ENCODE measurements around the gene TBX21.
"Not testable (repeated sequence)": the region's sequence is repeated elsewhere in the genome, so short reads cannot be mapped to it uniquely, and the experiment has no call there.

TBX21 gene

GRCh38 chr17:47733674-47734410 is 806 bp downstream of the TBX21 start:
- peak in 1 of 2 donors; percentile 28 for DNase-seq

GRCh38 chr17:47735139-47735464 is 2.1 kb downstream of the TBX21 start:
- DNase-seq, result no peak

- no peak for DNase-seq
These were observed 2.5 kb downstream of the TBX21 start for GRCh38 chr17:47735536-47736011.

GRCh38 chr17:47736501-47737495 is 3.8 kb downstream of the TBX21 start:
- peak; percentile 12 to 29 for DNase-seq

- no peak for DNase-seq
These were observed 5.1 kb downstream of the TBX21 start for GRCh38 chr17:47738178-47738577.

GRCh38 chr17:47739150-47739549 is 6.1 kb downstream of the TBX21 start:
- DNase-seq, result no peak

- not testable (repeated sequence) for DNase-seq
These were observed 6.9 kb downstream of the TBX21 start for GRCh38 chr17:47739945-47740344.

- no peak for DNase-seq
These were observed 8.2 kb downstream of the TBX21 start for GRCh38 chr17:47741109-47741792.

- no peak for DNase-seq
These were observed 8.7 kb downstream of the TBX21 start for GRCh38 chr17:47741793-47742145.

GRCh38 chr17:47742319-47743181 is 9.5 kb downstream of the TBX21 start:
- DNase-seq, result peak; percentile 41 to 43

- no peak for DNase-seq
These were observed 11.4 kb downstream of the TBX21 start for GRCh38 chr17:47744168-47745036.

GRCh38 chr17:47745037-47745380 is 12.0 kb downstream of the TBX21 start:
- no peak for DNase-seq

GRCh38 chr17:47751471-47751870 is 18.4 kb downstream of the TBX21 start:
- DNase-seq, result no peak

- no peak for DNase-seq
These were observed 24.4 kb downstream of the TBX21 start for GRCh38 chr17:47757386-47757785.

GRCh38 chr17:47760409-47761140 is 27.5 kb downstream of the TBX21 start:
- no peak for DNase-seq

GRCh38 chr17:47762728-47763127 is 29.7 kb downstream of the TBX21 start:
- DNase-seq, result no peak

- DNase-seq, result no peak
These were observed 31.0 kb downstream of the TBX21 start for GRCh38 chr17:47763913-47764582.

GRCh38 chr17:47773649-47774048 is 40.6 kb downstream of the TBX21 start:
- not testable (repeated sequence) for DNase-seq

GRCh38 chr17:47774331-47774730 is 41.3 kb downstream of the TBX21 start:
- no peak for DNase-seq

GRCh38 chr17:47774987-47775580 is 42.0 kb downstream of the TBX21 start:
- no peak for DNase-seq

All from activated CD4-positive, alpha-beta T cell treated with anti-CD3 and anti-CD28 coated beads for 4 hours (primary cell).